Measurements from ENCODE around the gene NBEA.
"Not testable (repeated sequence)": the region's sequence is repeated elsewhere in the genome, so short reads cannot be mapped to it uniquely, and the experiment has no call there.

Gene NBEA

DNA sequence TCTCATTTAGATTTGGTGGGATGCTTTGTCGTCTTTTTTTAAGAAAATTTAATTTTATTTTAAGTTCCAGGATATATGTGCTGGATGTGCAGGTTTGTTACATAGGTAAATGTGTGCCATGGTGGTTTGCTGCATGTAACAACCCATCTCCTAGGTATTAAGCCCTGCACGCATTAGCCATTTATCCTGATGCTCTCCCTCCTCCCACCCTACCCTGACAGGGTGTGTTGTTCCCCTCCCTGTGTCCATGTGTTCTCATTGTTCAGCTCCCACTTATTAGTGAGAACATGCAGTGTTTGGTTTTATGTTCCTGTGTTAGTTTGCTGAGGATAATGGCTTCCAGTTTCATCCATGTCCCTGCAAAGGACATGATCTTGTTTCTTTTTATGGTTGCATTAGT lies 61.7 kb downstream of the NBEA start:
- H3K4me3 ChIP-seq (ENCODE audit: low read length); H3K4me1 ChIP-seq (ENCODE audit: control insufficient read depth, insufficient read depth, low read length); H3K9me3 ChIP-seq (ENCODE audit: control insufficient read depth, low read length); H3K27me3 ChIP-seq (replicated peaks; ENCODE audit: control insufficient read depth, insufficient read depth, low read length); H3K9ac ChIP-seq (ENCODE audit: low read length); DNase-seq (ENCODE audit: low read depth); H3K36me3 ChIP-seq (ENCODE audit: control insufficient read depth, insufficient read depth, low read length, severe bottlenecking): not testable (repeated sequence)

GRCh38 chr13:35005051-35005450 lies 63.0 kb downstream of the NBEA start:
- Histone ChIP-seq H3K27me3 (replicated peaks; ENCODE audit: control insufficient read depth, insufficient read depth, low read length) (no peaks in the 10 kb centered on the region), H3K36me3 (ENCODE audit: control insufficient read depth, insufficient read depth, low read length, severe bottlenecking) (no peaks in the 10 kb centered on the region), H3K9ac (ENCODE audit: low read length) (no peak overlapping the region), H3K9me3 (ENCODE audit: control insufficient read depth, low read length) (no peaks in the 10 kb centered on the region), H3K4me3 (ENCODE audit: low read length) (no peak overlapping the region), H3K4me1 (ENCODE audit: control insufficient read depth, insufficient read depth, low read length) (no peaks in the 10 kb centered on the region)
- no peak for DNase-seq (ENCODE audit: low read depth)

DNA sequence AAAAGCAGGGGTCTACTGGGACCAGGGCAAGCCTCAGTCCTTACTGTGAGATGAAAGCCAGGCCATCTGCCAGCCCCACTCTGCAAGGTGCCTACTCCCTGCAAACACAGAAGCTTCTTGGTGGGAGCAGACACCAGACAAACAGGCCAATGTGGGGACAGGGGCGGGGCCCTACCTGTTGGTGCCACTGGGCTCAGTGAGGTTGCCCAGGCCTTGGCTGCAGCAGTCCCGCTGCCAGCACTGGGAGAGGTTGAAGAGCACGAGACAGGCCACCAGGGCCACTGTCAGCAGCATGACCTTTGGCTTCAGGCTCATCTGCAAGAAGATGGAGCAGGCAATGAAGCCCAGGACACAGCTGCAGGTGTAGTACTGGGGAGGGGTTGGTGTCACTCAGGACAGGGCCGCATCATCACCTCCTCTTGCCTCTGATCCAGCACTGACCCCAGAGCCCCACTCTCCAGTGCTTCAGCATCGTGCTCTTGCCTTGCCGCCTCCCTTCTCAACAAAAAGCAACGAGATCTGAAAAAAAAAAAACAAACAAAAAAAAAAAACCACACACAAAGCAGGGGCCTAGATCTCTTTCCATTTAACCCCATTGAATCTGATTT lies 72.6 kb downstream of the NBEA start:
- no peak for DNase-seq (ENCODE audit: low read depth)
- H3K36me3 ChIP-seq (ENCODE audit: control insufficient read depth, insufficient read depth, low read length, severe bottlenecking) = no peaks in the 10 kb centered on the region

GRCh38 chr13:35016362-35017112 lies 74.5 kb downstream of the NBEA start:
- Histone ChIP-seq H3K4me1 (ENCODE audit: control insufficient read depth, insufficient read depth, low read length) (no peaks in the 10 kb centered on the region), H3K27me3 (replicated peaks; ENCODE audit: control insufficient read depth, insufficient read depth, low read length) (no peaks in the 10 kb centered on the region), H3K9me3 (ENCODE audit: control insufficient read depth, low read length) (peaks cover 7% of the 10 kb centered on the region), H3K4me3 (ENCODE audit: low read length) (no peak overlapping the region), H3K36me3 (ENCODE audit: control insufficient read depth, insufficient read depth, low read length, severe bottlenecking) (no peaks in the 10 kb centered on the region), H3K9ac (ENCODE audit: low read length) (no peak overlapping the region)
- DNase-seq (ENCODE audit: low read depth) = no peak

More for the DNA sequence above, 72.6 kb downstream of the NBEA start:
- H3K9me3 ChIP-seq (ENCODE audit: control insufficient read depth, low read length) = no peaks in the 10 kb centered on the region
- H3K4me3 ChIP-seq (ENCODE audit: low read length) = no peak overlapping the region
- no peak overlapping the region for H3K9ac ChIP-seq (ENCODE audit: low read length)
- no peaks in the 10 kb centered on the region for H3K4me1 ChIP-seq (ENCODE audit: control insufficient read depth, insufficient read depth, low read length)
- no peaks in the 10 kb centered on the region for H3K27me3 ChIP-seq (replicated peaks; ENCODE audit: control insufficient read depth, insufficient read depth, low read length)

DNA sequence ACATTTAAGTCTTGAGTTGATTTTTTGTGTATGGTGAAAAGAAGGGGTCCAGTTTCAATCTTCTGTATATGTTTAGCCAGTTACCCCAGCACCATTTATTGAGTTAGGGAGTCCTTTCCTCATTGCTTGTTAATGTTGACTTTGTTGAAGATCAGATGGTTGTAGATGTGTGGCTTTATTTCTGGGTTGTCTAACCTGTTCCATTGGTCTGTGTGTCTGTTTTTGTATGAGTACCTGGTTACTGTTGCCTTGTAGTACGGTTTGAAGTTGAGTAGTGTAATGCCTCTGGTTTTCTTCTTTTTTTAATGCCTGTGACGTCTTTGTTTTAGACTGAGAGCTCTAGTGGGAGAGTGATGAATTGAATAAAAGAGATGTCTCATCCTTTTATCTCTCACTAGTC lies 83.2 kb downstream of the NBEA start:
- no peaks in the 10 kb centered on the region for H3K36me3 ChIP-seq (ENCODE audit: control insufficient read depth, insufficient read depth, low read length, severe bottlenecking)
- H3K4me1 ChIP-seq (ENCODE audit: control insufficient read depth, insufficient read depth, low read length) = no peaks in the 10 kb centered on the region
- no peak for DNase-seq (ENCODE audit: low read depth)
- no peak overlapping the region for H3K4me3 ChIP-seq (ENCODE audit: low read length)
- H3K27me3 ChIP-seq (replicated peaks; ENCODE audit: control insufficient read depth, insufficient read depth, low read length) = no peaks in the 10 kb centered on the region
- H3K9me3 ChIP-seq (ENCODE audit: control insufficient read depth, low read length) = peaks cover 11% of the 10 kb centered on the region
- H3K9ac ChIP-seq (ENCODE audit: low read length) = no peak overlapping the region

DNA sequence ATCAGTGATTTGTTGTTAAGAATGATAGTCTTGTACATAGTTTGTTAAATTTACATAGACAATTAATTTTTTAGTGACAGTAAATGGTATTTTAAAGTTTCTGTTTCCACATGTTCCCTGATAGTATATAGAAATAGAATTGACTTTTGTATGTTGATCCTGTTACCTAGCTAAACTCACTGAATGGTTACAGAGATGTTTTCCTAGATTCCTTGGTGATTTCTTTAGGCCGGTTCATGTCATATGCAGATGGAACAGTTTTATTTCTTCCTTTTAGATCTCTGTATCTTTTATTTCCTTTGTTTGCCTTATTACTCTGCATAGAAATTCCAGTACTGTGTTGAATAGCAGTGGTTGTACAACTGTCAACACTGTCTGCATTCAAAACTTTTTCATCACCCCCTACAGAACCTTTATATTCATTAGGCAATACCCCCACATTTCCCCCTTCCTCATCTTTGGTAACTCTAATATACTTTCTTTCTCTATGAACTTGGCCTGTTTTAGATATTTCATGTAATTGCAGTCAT lies 86.3 kb downstream of the NBEA start:
- Histone ChIP-seq H3K9ac (ENCODE audit: low read length) (no peak overlapping the region), H3K36me3 (ENCODE audit: control insufficient read depth, insufficient read depth, low read length, severe bottlenecking) (no peaks in the 10 kb centered on the region), H3K4me1 (ENCODE audit: control insufficient read depth, insufficient read depth, low read length) (no peaks in the 10 kb centered on the region), H3K4me3 (ENCODE audit: low read length) (no peak overlapping the region), H3K27me3 (replicated peaks; ENCODE audit: control insufficient read depth, insufficient read depth, low read length) (no peaks in the 10 kb centered on the region), H3K9me3 (ENCODE audit: control insufficient read depth, low read length) (peaks cover 16% of the 10 kb centered on the region)
- DNase-seq (ENCODE audit: low read depth) = no peak

GRCh38 chr13:35039012-35039411 lies 96.9 kb downstream of the NBEA start:
- no peak overlapping the region for H3K9ac ChIP-seq (ENCODE audit: low read length)
- H3K4me3 ChIP-seq (ENCODE audit: low read length) = no peak overlapping the region
- H3K9me3 ChIP-seq (ENCODE audit: control insufficient read depth, low read length) = peaks cover 1% of the 10 kb centered on the region
- H3K4me1 ChIP-seq (ENCODE audit: control insufficient read depth, insufficient read depth, low read length) = no peaks in the 10 kb centered on the region
- no peaks in the 10 kb centered on the region for H3K36me3 ChIP-seq (ENCODE audit: control insufficient read depth, insufficient read depth, low read length, severe bottlenecking)
- DNase-seq (ENCODE audit: low read depth) = no peak
- H3K27me3 ChIP-seq (replicated peaks; ENCODE audit: control insufficient read depth, insufficient read depth, low read length) = no peaks in the 10 kb centered on the region

DNA sequence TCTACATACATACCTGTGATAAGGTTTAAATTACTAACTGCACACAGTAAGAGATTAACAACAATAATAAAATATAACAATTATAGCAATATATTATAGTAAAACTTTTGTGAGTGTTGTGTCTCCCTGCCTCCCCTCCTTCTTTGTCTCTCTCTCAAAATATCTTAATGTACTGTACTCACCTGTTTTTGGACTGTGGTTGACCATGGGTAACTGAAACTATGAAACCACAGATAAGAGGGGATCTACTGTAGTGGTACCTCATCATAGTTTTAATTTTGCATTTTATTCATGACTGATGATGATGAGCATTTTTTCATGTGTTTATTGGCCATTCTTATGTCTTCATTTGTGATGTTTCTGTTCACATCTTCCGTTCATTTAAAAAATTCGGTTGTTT lies 104.5 kb downstream of the NBEA start:
- Histone ChIP-seq H3K9me3 (ENCODE audit: control insufficient read depth, low read length) (no peaks in the 10 kb centered on the region), H3K36me3 (ENCODE audit: control insufficient read depth, insufficient read depth, low read length, severe bottlenecking) (no peaks in the 10 kb centered on the region), H3K9ac (ENCODE audit: low read length) (no peak overlapping the region), H3K4me3 (ENCODE audit: low read length) (no peak overlapping the region), H3K27me3 (replicated peaks; ENCODE audit: control insufficient read depth, insufficient read depth, low read length) (no peaks in the 10 kb centered on the region), H3K4me1 (ENCODE audit: control insufficient read depth, insufficient read depth, low read length) (no peaks in the 10 kb centered on the region)
- DNase-seq (ENCODE audit: low read depth) = no peak

DNA sequence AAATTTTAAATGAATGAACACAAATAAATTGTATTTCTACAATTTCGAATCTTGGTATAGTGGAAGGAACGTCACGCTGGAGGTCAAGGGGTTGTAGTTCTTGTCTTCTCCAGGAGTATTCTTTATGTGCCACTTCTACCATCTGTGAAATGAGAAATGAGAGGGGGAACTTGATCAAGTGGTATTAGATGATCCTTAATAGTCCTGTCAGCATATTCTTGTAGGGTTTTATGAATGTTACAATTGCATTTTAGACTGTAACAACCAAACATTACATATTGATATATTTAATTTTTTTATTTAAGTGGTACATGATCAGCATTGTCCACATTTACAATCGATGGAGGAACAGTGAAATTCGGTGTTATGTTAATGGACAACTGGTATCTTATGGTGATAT lies 113.6 kb downstream of the NBEA start:
- H3K9ac ChIP-seq (ENCODE audit: low read length) = no peak overlapping the region
- DNase-seq (ENCODE audit: low read depth) = no peak
- H3K36me3 ChIP-seq (ENCODE audit: control insufficient read depth, insufficient read depth, low read length, severe bottlenecking) = no peaks in the 10 kb centered on the region
- no peaks in the 10 kb centered on the region for H3K4me1 ChIP-seq (ENCODE audit: control insufficient read depth, insufficient read depth, low read length)
- no peaks in the 10 kb centered on the region for H3K27me3 ChIP-seq (replicated peaks; ENCODE audit: control insufficient read depth, insufficient read depth, low read length)
- H3K4me3 ChIP-seq (ENCODE audit: low read length) = no peak overlapping the region
- no peaks in the 10 kb centered on the region for H3K9me3 ChIP-seq (ENCODE audit: control insufficient read depth, low read length)

DNA sequence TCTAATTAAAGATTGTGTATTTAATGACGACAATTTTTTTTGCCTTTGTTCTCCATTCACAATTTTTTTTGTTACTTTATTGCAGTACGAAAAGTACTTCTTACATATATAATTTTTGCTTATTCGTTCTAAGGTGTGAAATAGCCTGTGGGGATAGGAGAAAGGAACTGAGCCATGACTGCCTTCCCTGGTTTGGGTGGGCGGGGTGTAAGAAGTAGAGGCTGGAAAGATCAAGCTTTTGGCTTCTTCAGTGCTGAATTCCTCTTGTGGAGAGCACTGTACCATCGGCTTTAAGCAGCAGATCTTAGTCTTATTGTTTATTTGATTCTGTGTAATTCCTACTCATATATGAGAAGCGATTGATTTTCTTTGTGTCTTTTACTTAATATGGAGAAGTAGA lies 115.8 kb downstream of the NBEA start:
- no peak for DNase-seq (ENCODE audit: low read depth)

DNA sequence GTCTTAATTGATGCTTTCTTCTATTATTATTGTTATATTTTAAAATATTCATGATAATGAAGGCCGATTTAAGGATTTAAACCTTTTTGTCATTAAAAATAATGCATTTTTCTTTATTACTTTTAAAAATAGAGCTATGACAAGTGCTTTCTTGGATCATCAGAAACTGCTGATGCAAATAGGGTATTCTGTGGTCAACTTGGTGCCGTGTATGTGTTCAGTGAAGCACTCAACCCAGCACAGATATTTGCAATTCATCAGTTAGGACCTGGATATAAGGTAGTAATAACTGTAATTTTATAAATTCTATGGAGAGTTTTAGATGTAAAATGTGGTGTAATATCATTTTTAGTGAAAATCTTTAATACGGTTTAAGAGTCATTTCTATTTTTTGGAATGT lies 116.5 kb downstream of the NBEA start:
- DNase-seq (ENCODE audit: low read depth); H3K9ac ChIP-seq (ENCODE audit: low read length); H3K36me3 ChIP-seq (ENCODE audit: control insufficient read depth, insufficient read depth, low read length, severe bottlenecking); H3K4me1 ChIP-seq (ENCODE audit: control insufficient read depth, insufficient read depth, low read length); H3K4me3 ChIP-seq (ENCODE audit: low read length); H3K9me3 ChIP-seq (ENCODE audit: control insufficient read depth, low read length); H3K27me3 ChIP-seq (replicated peaks; ENCODE audit: control insufficient read depth, insufficient read depth, low read length): not testable (repeated sequence)

More for the DNA sequence above, 115.8 kb downstream of the NBEA start:
- H3K27me3 ChIP-seq (replicated peaks; ENCODE audit: control insufficient read depth, insufficient read depth, low read length) = no peaks in the 10 kb centered on the region
- H3K9me3 ChIP-seq (ENCODE audit: control insufficient read depth, low read length) = no peaks in the 10 kb centered on the region
- H3K4me1 ChIP-seq (ENCODE audit: control insufficient read depth, insufficient read depth, low read length) = no peaks in the 10 kb centered on the region
- no peaks in the 10 kb centered on the region for H3K36me3 ChIP-seq (ENCODE audit: control insufficient read depth, insufficient read depth, low read length, severe bottlenecking)
- no peak overlapping the region for H3K9ac ChIP-seq (ENCODE audit: low read length)
- no peak overlapping the region for H3K4me3 ChIP-seq (ENCODE audit: low read length)
